ENCODE measurements around the gene CATSPERE.
A peak's percentile ranks its signal among the peaks of the same experiment; 100 is the strongest.

The CATSPERE gene

DNA sequence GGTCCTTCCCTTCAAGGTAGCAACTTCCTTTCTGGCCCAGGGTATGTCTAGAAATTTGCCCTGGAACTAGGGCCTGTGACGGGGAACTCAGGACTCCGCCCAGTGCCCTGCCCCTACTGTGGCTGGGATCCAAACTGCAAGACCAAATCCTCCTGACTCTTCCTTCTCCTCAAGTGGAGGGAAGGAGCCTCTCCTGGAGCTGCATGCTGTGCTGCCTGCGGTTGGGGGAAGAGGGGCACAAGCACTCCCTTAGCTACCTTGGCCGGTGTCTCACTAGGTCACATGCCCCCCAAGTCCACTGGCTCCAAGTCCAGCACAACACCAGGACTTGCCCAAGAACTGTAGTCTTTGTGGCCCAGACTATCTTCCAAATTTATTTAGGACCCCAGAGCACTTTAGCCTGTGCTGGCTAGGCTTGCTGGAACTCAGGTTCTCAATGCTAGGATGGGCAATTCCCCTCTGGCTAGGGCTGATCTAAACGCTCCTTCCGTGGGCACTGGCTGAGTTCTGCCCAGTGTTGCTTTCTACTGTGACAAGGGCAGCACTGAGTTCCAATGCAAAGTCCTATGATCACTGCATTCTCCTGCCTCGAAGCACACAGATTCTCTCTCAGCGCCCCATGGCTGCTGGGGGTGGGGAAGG lies 21.6 kb upstream of the CATSPERE start:
- H3K27me3 ChIP-seq (ENCODE audit: insufficient read depth, low read length, poor library complexity), result no peaks in the 10 kb centered on the region
- peaks cover 66% of the 10 kb centered on the region for H3K79me2 ChIP-seq (ENCODE audit: insufficient read depth, low read length)
- DNase-seq, result no peak
- peaks cover 17% of the 10 kb centered on the region; the same call in 1 of the 2 replicates for H4K20me1 ChIP-seq (ENCODE audit: insufficient read depth, low read length)
- H3K9me3 ChIP-seq (ENCODE audit: insufficient read depth, low read length, severe bottlenecking), result no peaks in the 10 kb centered on the region
- no peak; the same call in 2 of the 3 replicates for ATAC-seq (ENCODE audit: insufficient read depth, low read depth)
- no peak overlapping the region for H3K4me3 ChIP-seq (ENCODE audit: low read depth in 1 of 2, low read length in 2 of 2)
- H3K4me2 ChIP-seq (ENCODE audit: insufficient read depth, low read length), result no peak overlapping the region
- no peaks in the 10 kb centered on the region for H3K4me1 ChIP-seq (ENCODE audit: insufficient read depth, low read length)
- H3K27ac ChIP-seq (ENCODE audit: low read length), result no peak overlapping the region
- no peak overlapping the region for H3K9ac ChIP-seq (ENCODE audit: low read depth, low read length)
- H3K36me3 ChIP-seq (ENCODE audit: insufficient read depth, low read length), result peaks cover 23% of the 10 kb centered on the region
- TF ChIP-seq EZH2 (IDR thresholded peaks at IDR 0.05; ENCODE audit: borderline replicate concordance, low read depth, low read length, severe bottlenecking), result no peak
- H2AFZ ChIP-seq (ENCODE audit: low read depth, low read length), result no peak overlapping the region

DNA sequence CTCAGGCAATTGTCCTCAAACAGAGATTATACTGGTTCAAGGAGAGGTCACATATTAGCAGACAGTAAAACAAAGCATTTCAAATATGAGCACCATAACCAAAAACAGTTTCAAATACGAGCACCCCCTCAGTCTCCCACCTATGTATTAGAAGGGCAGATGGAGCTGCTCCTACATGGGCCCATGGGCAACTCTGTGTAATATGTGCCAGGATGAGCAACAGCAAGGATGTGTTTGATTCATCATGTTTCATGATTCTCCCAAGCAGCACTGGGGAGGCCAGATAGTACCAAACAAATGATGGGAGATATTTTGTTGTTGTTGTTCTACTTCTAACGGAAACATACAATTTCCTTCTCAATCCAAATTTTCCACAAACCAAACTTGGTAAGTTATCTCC lies 18.2 kb upstream of the CATSPERE start:
- H3K4me3 ChIP-seq (ENCODE audit: low read depth in 1 of 2, low read length in 2 of 2), result no peak overlapping the region
- DNase-seq, result no peak
- no peaks in the 10 kb centered on the region for H3K27me3 ChIP-seq (ENCODE audit: insufficient read depth, low read length, poor library complexity)
- H3K4me1 ChIP-seq (ENCODE audit: insufficient read depth, low read length), result no peaks in the 10 kb centered on the region; the same call in none of the 2 replicates
- peaks cover 19% of the 10 kb centered on the region; the same call in 1 of the 2 replicates for H4K20me1 ChIP-seq (ENCODE audit: insufficient read depth, low read length)
- H2AFZ ChIP-seq (ENCODE audit: low read depth, low read length), result no peak overlapping the region
- TF ChIP-seq EZH2 (IDR thresholded peaks at IDR 0.05; ENCODE audit: borderline replicate concordance, low read depth, low read length, severe bottlenecking), result no peak
- TF ChIP-seq, protein P1, sequence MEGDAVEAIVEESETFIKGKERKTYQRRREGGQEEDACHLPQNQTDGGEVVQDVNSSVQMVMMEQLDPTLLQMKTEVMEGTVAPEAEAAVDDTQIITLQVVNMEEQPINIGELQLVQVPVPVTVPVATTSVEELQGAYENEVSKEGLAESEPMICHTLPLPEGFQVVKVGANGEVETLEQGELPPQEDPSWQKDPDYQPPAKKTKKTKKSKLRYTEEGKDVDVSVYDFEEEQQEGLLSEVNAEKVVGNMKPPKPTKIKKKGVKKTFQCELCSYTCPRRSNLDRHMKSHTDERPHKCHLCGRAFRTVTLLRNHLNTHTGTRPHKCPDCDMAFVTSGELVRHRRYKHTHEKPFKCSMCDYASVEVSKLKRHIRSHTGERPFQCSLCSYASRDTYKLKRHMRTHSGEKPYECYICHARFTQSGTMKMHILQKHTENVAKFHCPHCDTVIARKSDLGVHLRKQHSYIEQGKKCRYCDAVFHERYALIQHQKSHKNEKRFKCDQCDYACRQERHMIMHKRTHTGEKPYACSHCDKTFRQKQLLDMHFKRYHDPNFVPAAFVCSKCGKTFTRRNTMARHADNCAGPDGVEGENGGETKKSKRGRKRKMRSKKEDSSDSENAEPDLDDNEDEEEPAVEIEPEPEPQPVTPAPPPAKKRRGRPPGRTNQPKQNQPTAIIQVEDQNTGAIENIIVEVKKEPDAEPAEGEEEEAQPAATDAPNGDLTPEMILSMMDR (IDR thresholded peaks at IDR 0.05; ENCODE audit: borderline replicate concordance, extremely low read depth, low read length, poor library complexity, severe bottlenecking), result no peak
- ATAC-seq (ENCODE audit: insufficient read depth, low read depth), result no peak
- no peak overlapping the region for H3K4me2 ChIP-seq (ENCODE audit: insufficient read depth, low read length)
- peaks cover 17% of the 10 kb centered on the region for H3K36me3 ChIP-seq (ENCODE audit: insufficient read depth, low read length)
- H3K9ac ChIP-seq (ENCODE audit: low read depth, low read length), result no peak overlapping the region
- no peak overlapping the region for H3K27ac ChIP-seq (ENCODE audit: low read length)
- no peaks in the 10 kb centered on the region for H3K9me3 ChIP-seq (ENCODE audit: insufficient read depth, low read length, severe bottlenecking)
- H3K79me2 ChIP-seq (ENCODE audit: insufficient read depth, low read length), result peaks cover 93% of the 10 kb centered on the region

DNA sequence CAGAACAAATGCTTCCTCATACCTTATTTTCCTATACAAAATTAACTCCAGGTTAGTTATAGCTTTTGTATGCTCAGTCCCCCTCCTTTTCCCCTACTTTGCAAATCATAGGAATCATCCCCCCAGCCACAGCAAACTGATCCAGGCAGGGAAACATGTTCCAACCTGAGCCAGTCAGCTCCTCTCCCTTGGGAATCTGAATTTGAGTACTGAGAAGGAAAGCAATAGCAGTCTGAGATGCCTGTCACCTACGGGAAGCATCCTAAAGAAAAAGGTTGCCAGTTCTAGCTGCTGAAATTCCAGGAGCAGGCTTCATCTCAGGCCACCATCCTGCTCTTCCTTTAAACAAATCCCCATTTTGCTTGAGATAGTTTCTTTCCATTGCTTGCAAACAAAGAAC lies 16.2 kb upstream of the CATSPERE start:
- Histone ChIP-seq H3K4me3 (ENCODE audit: low read depth in 1 of 2, low read length in 2 of 2) (no peak overlapping the region), H2AFZ (ENCODE audit: low read depth, low read length) (no peak overlapping the region), H4K20me1 (ENCODE audit: insufficient read depth, low read length) (peaks cover 10% of the 10 kb centered on the region; the same call in 1 of the 2 replicates), H3K27me3 (ENCODE audit: insufficient read depth, low read length, poor library complexity) (no peaks in the 10 kb centered on the region), H3K4me2 (ENCODE audit: insufficient read depth, low read length) (peak overlapping the region; percentile 40; the same call in 1 of the 2 replicates), H3K27ac (ENCODE audit: low read length) (no peak overlapping the region), H3K4me1 (ENCODE audit: insufficient read depth, low read length) (peaks cover 16% of the 10 kb centered on the region), H3K9me3 (ENCODE audit: insufficient read depth, low read length, severe bottlenecking) (no peaks in the 10 kb centered on the region), H3K79me2 (ENCODE audit: insufficient read depth, low read length) (peaks cover 96% of the 10 kb centered on the region), H3K36me3 (ENCODE audit: insufficient read depth, low read length) (peaks cover 34% of the 10 kb centered on the region), H3K9ac (ENCODE audit: low read depth, low read length) (no peak overlapping the region)
- no peak for TF ChIP-seq EZH2 (IDR thresholded peaks at IDR 0.05; ENCODE audit: borderline replicate concordance, low read depth, low read length, severe bottlenecking)
- TF ChIP-seq, protein P1 (IDR thresholded peaks at IDR 0.05; ENCODE audit: borderline replicate concordance, extremely low read depth, low read length, poor library complexity, severe bottlenecking), result no peak
- DNase-seq (no peak), ATAC-seq (ENCODE audit: insufficient read depth, low read depth) (no peak)

DNA sequence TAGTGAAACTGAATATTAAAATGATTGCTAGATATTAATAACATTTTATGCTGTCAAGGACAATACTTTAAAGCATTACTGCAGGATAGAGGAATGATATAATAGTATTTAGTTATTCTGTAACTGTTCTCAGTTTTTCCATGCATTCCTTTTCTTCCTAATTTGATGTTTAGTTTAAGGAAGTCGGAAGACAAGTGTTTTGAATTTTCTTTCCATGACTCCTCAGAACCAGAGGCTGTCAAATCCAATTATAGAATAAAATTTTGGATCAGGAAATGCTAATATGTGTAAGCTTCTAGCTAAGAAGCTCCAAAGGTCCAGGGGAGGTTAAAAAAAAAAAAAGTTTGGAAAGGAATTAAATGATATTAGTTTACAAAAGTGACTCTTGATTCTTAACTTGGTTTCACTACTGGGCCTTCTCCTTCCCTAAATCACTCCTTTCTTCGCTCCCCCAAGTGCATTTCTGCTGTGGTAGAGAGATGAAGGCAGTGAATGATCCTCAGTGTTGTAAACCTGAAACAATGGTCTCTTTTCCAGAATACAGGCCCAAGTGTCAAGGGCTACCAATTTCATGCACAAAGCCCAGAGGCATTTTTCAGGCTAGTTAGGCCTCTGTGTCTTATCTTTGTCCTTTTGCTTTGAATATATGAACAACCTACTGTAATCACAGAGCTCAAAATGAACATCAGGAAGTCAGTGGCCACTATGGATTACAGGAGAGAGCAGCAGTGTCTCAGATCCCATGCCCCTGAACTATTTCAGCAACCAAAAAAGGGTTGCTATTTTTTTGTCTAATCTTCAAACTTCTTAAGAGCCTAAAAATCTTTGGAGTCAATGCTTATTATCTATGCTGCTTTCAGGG lies 15.5 kb upstream of the CATSPERE start:
- Histone ChIP-seq H4K20me1 (ENCODE audit: insufficient read depth, low read length) (peaks cover 11% of the 10 kb centered on the region; the same call in 1 of the 2 replicates), H3K4me2 (ENCODE audit: insufficient read depth, low read length) (peak overlapping the region; percentile 40), H3K4me3 (ENCODE audit: low read depth in 1 of 2, low read length in 2 of 2) (no peak overlapping the region), H3K27ac (ENCODE audit: low read length) (no peak overlapping the region; the same call in 1 of the 2 replicates), H3K4me1 (ENCODE audit: insufficient read depth, low read length) (peaks cover 23% of the 10 kb centered on the region), H3K27me3 (ENCODE audit: insufficient read depth, low read length, poor library complexity) (no peaks in the 10 kb centered on the region), H3K36me3 (ENCODE audit: insufficient read depth, low read length) (peaks cover 39% of the 10 kb centered on the region), H3K9ac (ENCODE audit: low read depth, low read length) (no peak overlapping the region), H3K79me2 (ENCODE audit: insufficient read depth, low read length) (peaks cover 96% of the 10 kb centered on the region), H2AFZ (ENCODE audit: low read depth, low read length) (no peak overlapping the region), H3K9me3 (ENCODE audit: insufficient read depth, low read length, severe bottlenecking) (no peaks in the 10 kb centered on the region)
- DNase-seq (no peak), ATAC-seq (ENCODE audit: insufficient read depth, low read depth) (no peak)
- no peak for TF ChIP-seq EZH2 (IDR thresholded peaks at IDR 0.05; ENCODE audit: borderline replicate concordance, low read depth, low read length, severe bottlenecking)
- TF ChIP-seq, protein P1 (IDR thresholded peaks at IDR 0.05; ENCODE audit: borderline replicate concordance, extremely low read depth, low read length, poor library complexity, severe bottlenecking), result no peak

Data from DND-41 (cell line).